ENCODE measurements around the gene CTBP2. TPM values are rescaled to one million over a fixed set of nuclear protein-coding genes. Genes with fewer than 3 reads are reported as not detected.

Gene CTBP2
- total RNA-seq, 1 donor from 2014 or later, result 46.7 TPM

DNA sequence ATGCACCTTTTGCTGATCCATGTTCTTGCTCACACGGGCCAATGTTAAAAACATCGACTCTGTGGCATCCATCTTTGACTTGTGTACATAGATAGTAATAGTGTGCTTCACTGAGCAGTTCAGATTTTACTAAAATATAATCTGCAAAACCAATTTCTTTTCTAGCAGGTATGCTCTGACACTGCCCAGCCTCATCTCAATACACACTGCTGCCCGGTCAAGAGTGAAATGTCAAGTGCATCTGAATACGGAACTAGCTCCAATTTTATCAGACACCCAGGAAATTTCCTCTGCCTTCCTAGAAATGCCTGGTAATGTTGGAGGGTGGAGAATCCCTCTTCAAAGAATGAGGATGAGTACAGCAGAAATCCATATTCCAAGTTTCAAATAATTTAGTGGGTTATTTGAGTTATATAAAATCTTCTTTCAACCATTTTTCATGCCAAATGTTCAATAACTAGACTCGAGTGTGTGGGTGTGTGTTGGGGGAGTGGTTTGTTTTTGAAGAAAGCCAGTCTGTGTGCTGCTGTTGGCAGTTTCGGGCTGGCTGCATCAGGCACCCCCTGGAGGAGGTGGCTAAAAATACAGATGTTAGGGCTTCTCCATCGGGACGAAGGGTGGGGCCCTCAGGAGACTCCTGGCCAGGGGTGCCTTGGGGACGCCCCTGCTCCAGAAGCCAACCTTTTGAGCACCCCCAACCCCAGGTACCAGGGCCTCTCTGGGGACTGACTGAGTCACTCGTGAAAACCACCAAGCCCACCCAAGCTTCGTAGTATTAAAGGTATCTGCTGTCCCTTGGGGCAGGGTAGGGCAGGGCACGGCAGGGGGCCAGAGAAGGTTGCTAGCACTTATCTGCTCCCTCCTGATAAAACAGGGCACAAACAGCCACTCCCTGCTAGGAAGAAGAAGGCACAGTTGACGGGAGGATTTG lies 15.4 kb downstream of the CTBP2 start:
- ATAC-seq, result peak; percentile 9

DNA sequence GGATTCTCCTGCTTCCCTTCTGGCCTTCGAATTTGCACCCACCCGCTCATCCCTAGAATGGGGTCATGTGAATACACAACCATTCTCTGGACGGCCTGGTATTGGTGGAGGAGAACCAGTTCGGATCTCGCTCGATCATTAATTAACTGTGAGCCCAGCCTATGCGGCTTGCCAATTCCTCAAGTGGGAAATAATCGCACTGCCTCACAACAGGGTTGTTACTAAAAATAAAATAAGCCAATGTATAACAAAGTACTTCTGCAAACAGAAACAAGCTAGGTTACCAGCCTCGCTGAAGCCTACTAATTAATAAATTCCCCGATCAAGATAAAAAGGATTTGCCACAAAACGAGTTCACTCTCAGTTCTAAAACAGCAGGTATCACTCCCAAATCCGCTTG lies 16.2 kb downstream of the CTBP2 start:
- no peak for ATAC-seq

DNA sequence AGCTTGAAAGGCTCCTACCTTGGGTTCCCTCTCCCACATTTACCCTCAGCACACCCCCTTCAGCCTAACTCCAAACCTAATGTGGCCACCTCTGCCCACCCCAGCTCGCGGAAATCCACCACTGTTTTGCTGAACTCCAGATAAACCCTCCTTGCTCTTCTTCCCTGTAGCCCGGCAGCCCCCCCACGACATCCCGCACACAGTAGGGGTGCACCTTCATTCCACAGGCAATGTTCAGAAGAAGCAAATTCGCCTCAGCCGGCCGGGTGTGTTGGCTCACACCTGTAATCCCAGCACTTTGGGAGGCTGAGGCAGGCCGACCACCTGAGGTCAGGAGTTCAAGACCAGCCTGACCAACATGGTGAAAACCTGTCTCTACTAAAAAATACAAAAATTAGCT lies 17.4 kb downstream of the CTBP2 start:
- no peak for ATAC-seq

DNA sequence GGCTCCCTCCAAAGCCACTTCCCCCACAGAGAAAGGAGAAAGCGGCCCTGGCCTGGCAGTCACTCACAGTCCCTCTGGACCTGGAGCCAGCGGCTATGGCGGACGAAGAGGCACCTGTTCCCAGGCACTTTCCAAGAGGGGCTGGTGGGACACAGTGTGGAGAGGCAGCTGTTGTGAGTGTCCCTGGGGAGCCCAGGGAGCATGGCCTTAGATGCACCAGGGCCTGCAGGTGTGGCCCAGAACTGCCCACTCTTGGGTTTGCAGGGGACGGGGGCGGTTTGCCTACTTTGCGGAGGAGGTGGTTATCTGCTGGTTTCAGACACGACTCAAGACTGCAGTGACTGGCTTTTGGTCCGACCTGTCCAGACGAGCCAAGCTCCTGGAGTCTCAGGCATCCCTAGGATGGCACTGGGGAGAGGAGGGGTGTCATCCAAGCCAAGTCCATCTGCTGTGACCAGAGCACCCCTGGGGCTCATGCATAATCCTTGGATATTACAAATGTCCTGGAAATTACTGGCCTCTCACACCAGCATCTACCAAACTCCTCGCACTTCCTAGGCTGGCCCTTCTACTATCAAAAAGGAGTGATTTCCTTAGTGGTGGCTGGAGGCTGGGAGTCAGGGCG lies 18.4 kb downstream of the CTBP2 start:
- no peak for ATAC-seq

DNA sequence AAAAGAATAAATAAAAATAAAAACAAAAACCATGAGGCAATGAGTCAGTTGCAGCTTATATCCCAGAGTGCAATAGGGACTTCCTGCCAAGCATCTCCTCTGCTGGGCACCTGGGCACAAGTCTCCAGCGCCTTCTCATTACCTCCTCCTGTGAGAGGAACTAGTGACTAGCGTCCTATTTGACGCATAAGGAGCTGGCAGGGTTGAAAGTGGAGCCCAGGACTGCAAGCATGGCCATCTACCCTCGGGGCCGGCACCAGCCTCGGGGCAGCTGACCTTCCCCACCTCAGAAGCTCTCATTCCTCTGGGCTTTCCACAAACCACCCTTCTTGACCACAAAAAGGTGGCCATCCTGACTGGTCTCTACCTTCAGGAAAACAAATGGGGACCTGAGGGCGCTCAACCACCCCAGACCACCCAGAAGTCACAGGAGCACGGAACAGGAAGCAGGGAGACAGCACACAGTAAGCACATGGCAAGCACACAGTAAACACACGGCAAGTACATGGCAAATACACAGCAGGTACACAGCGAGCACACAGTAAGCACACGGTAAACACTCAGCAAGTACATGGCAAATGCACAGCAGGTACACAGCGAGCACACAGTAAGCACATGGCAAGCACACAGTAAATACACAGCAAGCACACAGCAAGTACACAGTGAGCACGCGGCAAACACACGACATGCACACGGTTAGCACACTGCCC lies 19.1 kb downstream of the CTBP2 start:
- ATAC-seq, result no peak

DNA sequence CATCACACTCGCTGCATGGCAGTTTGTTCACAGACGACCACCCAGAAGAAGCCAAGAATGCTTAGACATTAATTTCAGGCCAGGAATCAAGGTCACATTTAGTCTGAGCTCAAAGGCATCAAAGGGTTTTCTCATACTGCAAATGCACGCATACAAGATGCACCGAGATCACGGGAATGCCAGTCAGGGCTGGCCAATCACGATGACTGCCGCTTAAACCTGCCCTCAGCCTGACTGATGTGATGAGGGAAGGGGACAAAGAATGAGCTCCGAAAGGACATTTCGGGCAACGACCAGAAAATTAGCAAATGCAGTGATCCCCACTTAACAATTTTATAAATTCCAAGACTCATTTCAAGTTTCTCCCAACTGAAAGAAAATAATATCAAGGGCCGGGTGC lies 20.2 kb downstream of the CTBP2 start:
- ATAC-seq, result no peak

DNA sequence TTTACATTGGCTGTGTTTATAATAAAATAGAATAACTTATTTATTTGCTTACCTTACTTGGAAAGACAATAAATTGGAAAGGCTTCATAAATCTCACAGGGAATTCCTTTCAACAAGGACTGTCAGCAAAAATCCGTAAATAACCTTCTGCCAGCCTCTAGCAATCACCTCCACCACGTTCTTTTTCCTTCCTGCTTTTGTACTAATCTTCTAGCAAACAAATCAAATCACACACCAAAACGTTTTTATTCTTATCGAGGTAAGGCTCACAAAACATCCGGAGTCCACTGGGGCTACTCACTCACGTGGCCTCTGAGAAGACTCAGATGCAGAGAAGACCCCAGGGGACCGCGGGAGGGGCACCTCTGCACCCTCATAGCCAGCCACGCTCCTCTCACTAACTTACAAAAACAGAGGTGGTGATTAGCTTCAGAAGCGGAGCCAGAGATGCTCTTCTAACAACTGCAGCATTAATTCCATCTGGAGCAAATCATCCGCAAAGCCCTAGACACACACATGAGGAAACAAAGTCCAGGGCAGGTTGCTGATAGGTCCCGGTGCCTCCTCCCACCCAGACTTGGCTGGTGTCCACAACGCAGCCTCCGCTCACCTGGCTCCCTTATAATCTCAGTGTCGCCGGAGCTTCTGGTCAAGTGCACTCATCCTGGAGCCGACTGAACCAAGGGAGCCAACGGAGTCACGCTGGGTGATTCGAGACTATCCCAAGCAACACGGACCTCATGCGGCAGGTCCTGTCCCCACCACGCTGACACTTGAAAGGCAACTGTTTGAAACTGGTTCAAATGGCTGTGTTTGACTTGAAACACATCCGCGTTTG lies 22.5 kb downstream of the CTBP2 start:
- no peak for ATAC-seq

DNA sequence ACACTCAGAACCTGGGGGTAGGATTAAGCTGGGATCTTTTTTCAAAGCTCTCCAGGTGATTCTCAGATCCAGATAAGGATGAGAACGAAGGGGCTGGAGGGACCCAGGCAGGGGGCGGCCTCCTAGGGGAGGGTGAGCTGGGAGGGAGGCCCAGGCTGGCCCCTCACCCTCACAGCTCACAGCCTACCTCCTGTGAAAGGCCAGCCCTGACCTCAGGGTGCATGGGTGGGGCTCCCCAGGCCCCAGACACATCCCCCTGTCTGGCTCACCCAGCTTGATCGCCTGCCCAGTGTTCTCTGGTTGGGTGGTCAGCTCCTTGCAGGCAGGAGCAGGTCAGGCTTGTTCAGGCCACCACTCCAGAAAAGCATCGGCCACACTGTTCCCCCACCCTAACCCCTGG lies 24.3 kb downstream of the CTBP2 start:
- ATAC-seq, result no peak

DNA sequence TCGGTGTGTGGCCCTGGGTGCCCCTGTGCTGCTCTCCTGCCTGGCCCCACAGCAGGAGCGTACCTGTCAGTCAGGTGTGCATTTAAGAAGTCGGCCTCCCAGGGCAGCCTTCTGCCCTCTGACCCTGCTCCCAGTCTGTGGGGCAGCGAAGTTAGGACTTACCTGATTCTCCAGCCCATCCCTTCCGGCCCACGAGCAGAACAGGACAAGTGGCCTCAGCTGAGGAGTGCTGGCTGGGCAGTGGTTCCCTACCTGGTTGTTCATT lies 24.7 kb downstream of the CTBP2 start:
- ATAC-seq, result no peak

DNA sequence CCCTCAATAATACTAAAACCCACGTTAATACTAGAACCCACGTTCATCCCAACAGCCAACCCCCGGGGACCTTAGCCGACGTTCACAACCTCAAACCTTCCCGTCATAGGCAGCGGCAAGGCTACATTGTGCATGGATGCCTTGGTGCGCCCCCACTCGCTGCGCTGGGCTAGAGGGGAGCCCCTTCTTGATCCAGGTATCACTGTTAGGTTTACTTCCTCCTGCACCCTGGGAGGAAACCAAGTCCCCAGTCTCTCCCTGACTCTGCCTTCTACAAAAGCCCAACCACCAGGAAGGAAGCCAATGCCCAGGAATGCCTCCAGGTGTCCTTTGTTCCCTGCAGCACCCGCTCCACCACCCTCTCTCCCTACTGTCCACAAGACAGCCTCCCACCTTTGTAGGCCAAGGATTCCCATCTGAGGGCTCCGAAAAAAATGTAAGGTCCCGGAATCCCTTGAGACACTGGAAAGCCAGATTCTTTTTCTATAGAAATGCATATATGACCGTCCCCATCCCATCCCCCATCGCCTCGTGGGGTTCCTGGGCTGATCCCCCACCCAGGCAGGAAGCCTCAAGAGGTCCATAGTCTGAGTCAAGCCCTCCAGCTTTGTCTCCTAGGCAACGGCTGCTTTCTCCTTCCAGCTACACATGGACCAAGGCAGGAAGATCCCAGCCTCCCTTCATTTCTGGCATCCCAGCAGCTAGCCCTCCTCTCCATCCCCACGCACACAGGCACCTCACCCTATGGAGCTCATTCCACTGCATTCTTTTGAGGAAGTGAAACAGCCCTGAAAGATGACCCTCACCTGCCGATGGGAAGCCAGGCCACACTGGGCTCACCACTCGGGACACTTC lies 25.2 kb downstream of the CTBP2 start:
- ATAC-seq, result no peak

DNA sequence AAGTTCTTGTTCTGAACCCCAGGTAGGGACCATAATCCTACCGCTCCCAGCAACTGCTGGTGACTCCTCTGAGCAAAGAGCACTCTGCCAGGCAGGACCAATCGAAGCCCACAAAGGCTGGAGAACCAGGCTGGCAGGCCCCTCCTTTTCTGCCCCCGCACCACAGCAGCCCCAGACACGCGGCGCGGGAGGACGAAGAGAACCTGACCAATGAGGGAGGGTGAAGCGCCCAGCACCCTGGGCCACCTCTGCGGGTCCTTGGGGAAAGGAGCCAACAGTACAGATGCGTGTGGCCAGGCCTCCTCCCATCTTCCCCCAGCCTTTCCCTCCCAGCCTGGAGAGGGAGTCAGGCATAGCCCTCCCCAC lies 25.9 kb downstream of the CTBP2 start:
- ATAC-seq, result peak; percentile 11

DNA sequence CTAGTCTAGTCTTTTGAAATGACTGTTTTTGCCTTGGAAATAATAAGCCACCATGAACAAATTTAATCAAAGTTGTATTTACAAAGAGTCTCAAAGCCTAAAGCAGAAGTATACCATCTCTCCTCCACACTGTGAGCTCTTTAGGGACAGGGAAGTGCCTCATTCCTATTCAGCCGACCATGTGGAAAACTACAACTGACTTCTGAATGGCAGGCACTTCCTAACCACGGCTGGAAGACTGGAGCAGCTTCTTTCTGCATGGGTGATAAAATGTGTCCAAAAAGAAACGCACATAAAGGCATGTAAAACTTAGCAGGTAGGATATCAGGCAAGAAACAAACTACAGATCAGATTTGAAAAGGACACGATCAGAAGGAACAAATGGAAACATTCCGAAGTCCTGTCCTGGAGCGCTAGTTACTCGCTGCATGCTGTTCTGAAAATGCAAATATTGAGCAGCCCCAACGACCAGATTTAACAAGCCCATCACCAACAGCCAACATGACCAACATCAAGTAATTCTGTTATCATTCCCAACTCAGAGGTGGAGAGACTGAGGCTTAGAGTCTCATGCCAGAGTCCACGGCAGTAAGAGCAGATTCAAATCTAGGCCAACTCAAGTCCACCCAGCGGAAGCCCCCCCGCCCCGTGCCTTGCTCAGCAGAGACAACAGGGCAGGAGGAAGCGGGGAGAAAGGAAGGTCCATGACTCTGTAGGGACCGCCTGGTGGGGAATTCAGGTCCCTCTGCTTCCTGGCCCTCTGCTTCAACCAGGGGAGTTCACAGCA lies 26.5 kb downstream of the CTBP2 start:
- ATAC-seq, result no peak

DNA sequence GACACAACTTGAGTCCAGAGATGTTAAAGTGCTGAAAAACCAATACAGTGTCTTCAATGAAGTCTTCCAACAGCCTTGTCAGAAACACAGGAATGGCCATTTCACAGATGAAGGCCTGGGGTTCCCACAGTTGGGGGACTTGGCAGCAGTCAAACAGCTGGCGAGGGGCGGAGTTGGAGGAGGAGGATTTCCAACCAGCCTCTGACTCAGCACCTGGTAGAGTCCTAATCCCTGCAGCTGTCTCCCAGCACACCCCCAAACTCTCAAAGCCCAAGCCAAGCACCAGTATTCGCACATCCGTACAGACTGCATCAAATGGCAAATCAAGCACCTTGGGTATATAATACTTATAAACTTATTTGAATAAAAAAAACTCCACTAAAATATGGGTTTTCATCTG lies 28.0 kb downstream of the CTBP2 start:
- ATAC-seq, result no peak

DNA sequence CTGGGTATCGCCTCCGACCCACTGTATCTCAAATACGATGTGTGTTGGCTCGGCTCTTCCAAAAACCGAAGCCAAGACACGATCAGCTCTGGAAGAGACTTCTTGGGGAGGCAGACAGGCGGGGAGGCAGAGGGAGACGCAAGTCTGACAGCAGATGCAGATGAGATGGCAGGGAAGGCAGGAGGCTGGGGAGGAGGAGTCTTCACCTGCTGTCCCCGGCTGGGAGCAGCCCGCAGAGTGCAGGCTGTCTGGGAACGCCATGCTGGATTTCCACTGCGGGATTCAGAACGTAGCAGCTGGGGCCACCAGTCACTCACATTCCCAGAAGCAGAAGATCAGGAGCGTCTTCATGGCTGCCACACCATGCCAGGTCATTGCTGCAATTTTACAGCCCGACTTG lies 29.4 kb downstream of the CTBP2 start:
- no peak for ATAC-seq

DNA sequence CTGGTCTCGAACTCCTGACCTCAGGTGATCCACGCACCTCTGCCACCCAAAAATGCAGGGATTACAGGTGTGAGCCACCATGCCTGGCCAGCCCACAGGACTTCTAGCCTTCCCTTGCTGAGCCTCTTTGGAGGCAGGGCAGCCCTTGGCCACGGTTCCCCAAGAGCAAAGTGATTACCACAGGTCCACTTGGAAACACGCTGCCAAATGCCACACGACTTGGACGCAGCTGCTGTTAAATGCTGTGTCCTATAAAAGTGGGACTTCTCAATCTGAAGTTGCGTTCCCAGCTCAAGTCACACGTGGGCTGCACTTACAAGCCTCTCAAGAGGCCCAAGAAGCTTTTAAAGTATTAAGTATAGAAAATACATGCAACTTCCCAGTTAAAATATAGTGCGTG lies 30.1 kb downstream of the CTBP2 start:
- ATAC-seq, result no peak

DNA sequence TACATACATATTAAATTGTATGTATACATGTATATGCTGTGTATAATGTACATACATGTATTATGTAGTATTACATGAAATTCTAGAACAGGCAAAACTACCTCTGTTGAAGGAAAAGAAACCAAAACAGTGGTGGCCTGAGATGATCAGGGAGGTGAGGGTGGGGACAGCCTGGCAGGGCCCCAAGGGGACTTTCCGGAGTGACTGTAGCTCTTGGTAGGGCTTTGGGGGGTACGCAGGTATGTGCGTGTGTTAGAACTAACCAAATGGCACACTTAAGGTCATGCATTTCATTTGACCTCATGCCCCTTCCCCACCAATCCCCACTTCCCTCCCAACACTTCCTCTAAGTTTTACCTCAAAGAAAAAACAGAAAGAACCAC lies 31.3 kb downstream of the CTBP2 start:
- no peak for ATAC-seq

DNA sequence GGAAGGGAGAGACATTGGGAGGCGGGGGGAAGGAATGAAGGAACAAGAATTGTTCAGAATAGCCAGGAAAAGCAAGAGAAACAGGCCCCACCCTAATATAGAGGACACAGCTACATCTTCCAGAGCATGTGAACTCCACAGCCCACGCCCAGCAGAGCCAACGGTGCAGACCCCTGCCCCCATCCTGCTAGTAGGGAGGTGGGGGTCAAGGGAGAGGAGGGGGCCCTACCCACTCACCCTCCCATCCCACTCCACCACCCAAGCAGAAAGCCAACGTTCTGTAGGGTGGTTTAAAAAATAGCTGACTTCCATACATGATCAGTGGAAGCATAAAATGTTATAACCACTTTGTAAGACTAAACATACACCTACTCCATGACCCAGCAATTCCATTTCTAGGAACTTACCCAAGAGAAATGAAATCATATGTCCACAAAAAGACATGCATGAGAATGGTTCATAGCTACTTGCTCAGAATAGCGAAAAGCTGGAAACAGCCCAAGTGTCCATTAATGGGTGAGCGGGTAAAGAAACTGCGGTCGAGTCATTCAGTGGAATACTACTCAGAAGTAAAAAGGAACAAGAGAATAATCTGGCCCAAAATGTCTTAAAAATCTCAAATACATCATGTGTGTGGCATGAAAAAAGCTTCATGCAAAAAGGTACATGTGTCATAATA lies 31.8 kb downstream of the CTBP2 start:
- ATAC-seq, result no peak

DNA sequence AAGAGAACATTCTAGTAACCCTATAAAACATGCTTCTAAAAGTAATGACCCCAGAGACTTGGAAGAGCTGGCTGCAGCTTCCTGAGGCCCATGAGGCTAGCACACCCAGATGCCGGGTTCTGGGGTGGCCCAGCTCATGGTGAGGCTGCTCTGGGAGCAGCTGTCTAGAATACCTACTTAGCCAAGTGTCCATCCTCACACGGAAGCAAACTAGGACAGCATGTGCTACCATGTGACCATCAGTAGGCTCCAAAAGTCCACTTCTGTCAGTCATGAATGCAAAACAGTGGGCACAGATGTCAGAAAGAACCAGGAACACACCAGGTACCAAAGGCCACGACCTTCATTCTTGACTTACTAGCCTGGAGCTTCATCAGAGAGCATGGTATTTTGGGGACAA lies 32.4 kb downstream of the CTBP2 start:
- no peak for ATAC-seq

DNA sequence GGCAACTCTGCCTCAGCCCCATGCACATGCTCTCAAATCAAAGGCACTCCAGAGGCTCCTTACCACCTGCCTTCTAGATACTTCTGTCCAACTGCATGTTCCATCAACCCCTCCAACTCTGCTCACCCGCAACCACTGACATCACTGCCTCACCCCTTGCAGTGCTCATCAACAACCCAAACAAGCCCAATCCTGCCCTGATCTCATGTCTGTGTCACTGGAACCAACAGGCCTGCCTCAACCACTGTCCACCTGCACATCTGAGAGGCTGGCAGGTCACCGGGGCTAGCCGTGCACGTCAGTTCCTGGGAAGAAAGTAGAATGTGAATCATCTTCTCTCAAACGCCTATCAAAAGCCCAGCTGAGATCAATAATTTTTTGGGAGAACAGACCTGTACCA lies 33.3 kb downstream of the CTBP2 start:
- ATAC-seq, result peak; percentile 76

DNA sequence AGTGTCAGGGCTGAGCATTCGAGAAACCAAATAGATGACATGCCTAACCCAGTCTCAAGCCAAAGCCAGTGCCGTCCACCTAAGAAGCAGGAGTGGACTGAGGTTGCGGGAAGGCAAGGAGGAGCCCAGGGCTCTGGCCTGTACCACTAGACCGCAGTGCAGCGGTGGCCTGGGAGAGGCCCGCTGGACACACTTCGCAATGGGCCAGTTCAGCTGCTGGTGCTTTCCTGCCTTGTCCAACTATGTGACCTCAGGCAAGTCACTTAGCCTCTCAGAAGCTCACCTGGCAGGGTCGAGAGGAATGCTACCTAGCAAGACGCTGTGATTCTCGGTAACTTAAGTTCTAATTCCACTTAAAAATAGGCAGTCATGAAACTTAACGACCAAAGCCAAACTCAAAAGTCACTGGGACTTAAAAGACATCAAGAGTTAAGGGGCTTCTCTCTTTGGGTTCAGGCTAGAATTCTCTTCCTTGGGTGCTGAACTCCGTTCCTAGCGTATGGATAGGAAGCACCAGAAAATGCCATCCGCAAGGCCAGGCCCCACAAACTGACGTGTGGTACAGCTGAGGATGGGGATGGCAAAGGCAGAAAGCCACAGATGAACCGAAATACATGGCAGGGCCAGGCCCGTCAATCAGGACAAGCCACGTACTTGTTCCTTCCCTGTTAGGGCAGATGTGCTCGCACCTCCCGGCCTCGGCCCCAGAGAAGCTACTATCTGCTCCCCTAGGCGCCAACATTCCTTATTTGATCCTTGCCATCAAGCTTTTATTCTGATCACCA lies 34.2 kb downstream of the CTBP2 start:
- no peak for ATAC-seq
